ENCODE results near the gene FAM167B. TPM values are rescaled to one million over a fixed set of nuclear protein-coding genes. Genes with fewer than 3 reads are reported as not detected.

Gene FAM167B
- total RNA-seq = 1 to 10 TPM; 2.1 to 6.4 TPM

- Histone ChIP-seq H3K4me3 (peak within 1 kb of the TSS in 1 of 2 donors; percentile 8), H3K27me3 (no peaks in the 10 kb centered on the region), H3K4me1 (peaks cover 0 to 62% of the 10 kb centered on the region in 2 donors), H3K27ac (peak within 1 kb of the TSS; percentile 66 to 67), H3K36me3 (no peaks in the 10 kb centered on the region), H3K9me3 (no peaks in the 10 kb centered on the region)
- TF ChIP-seq CTCF (IDR thresholded peaks at IDR 0.05) = no peak
- DNase-seq (ENCODE audit: low spot score) = peak; percentile 71
These were observed at the start of gene FAM167B for GRCh38 chr1:32246888-32247273. TSS of gene FAM167B (plus strand) at chr1:32247222. CDS start at chr1:32247422, 200 bp downstream.

GRCh38 chr1:32197837-32198236, 49.2 kb upstream of the FAM167B start:
- peaks cover 0 to 36% of the 10 kb centered on the region in 2 donors for H3K4me1 ChIP-seq
- H3K27me3 ChIP-seq = no peaks in the 10 kb centered on the region
- H3K27ac ChIP-seq = peak overlapping the region in 1 of 2 donors; percentile 91
- no peak overlapping the region for H3K4me3 ChIP-seq
- no peak for DNase-seq (ENCODE audit: low spot score)
- no peak for TF ChIP-seq CTCF (IDR thresholded peaks at IDR 0.05)
- peaks cover 47% of the 10 kb centered on the region for H3K36me3 ChIP-seq
- H3K9me3 ChIP-seq = no peaks in the 10 kb centered on the region

GRCh38 chr1:32198237-32199042, 48.6 kb upstream of the FAM167B start:
- Histone ChIP-seq H3K4me3 (no peak overlapping the region), H3K4me1 (peaks cover 0 to 36% of the 10 kb centered on the region in 2 donors), H3K27ac (peak overlapping the region; percentile 91 to 93), H3K9me3 (no peaks in the 10 kb centered on the region), H3K27me3 (no peaks in the 10 kb centered on the region), H3K36me3 (peaks cover 41% of the 10 kb centered on the region)
- no peak for TF ChIP-seq CTCF (IDR thresholded peaks at IDR 0.05)
- no peak for DNase-seq (ENCODE audit: low spot score)

GRCh38 chr1:32199043-32199716, 47.8 kb upstream of the FAM167B start:
- Histone ChIP-seq H3K27me3 (no peaks in the 10 kb centered on the region), H3K4me1 (peaks cover 0 to 36% of the 10 kb centered on the region in 2 donors), H3K27ac (peak overlapping the region; percentile 91 to 93), H3K4me3 (no peak overlapping the region), H3K9me3 (no peaks in the 10 kb centered on the region), H3K36me3 (peaks cover 34% of the 10 kb centered on the region)
- DNase-seq (ENCODE audit: low spot score) = no peak
- TF ChIP-seq CTCF (IDR thresholded peaks at IDR 0.05) = no peak

GRCh38 chr1:32199717-32200072, 47.3 kb upstream of the FAM167B start:
- Histone ChIP-seq H3K9me3 (no peaks in the 10 kb centered on the region), H3K36me3 (peaks cover 28% of the 10 kb centered on the region), H3K4me1 (peaks cover 0 to 37% of the 10 kb centered on the region in 2 donors), H3K4me3 (peak overlapping the region; percentile 58 to 65), H3K27me3 (no peaks in the 10 kb centered on the region), H3K27ac (peak overlapping the region; percentile 91 to 93)
- no peak for TF ChIP-seq CTCF (IDR thresholded peaks at IDR 0.05)
- DNase-seq (ENCODE audit: low spot score) = peak; percentile 70
